PC-9 (cell line): ENCODE data around the gene EIF3K. TPM values are rescaled to one million over a fixed set of nuclear protein-coding genes. Genes with fewer than 3 reads are reported as not detected.

ENCODE experiments used
- BruUV-seq: library from RNA; stranded (reverse); fragments of 400-500 nt; replicated peaks from 2 replicates; lab custom pipeline; 2021; lab: Mats Ljungman, UMichigan
- CTCF ChIA-PET: fragments of 300-600 bp; sonication (Branson Sonifier 250); formaldehyde crosslinking; loops from one replicate; lab custom pipeline; 2022; ENCODE audit warnings: antibody characterized with exemption; lab: Charles Lee
- POLR2A ChIA-PET: fragments of 300-600 bp; sonication (Branson Sonifier 250); formaldehyde crosslinking; loops from one replicate; lab custom pipeline; 2022; ENCODE audit warnings: antibody characterized with exemption; ENCODE audit not compliant: unreplicated experiment; lab: Charles Lee
- DNase-seq, 2 experiments: peaks; one replicate each; pipeline versions ENCODE4 v3.0.0 to v3.0.0-alpha.2; 2015 to 2022; ENCODE audit warnings: mixed read lengths in 1 of 2
- H2AFZ ChIP-seq: fragments of 200-600 bp; sonication (generic); 2 replicates; pipeline ENCODE4 v1.8.1; 2017; ENCODE audit warnings: antibody characterized with exemption
- H3F3A ChIP-seq: fragments of 200-600 bp; sonication (generic); 2 replicates; pipeline ENCODE4 v1.8.1; 2017; ENCODE audit warnings: antibody characterized with exemption, mild to moderate bottlenecking, low read depth; ENCODE audit not compliant: insufficient read depth
- H3K27ac ChIP-seq: fragments of 200-600 bp; sonication (generic); 2 replicates; pipeline ENCODE4 v1.6.1; 2016; ENCODE audit warnings: mixed run types
- H3K27me3 ChIP-seq: fragments of 200-600 bp; sonication (generic); 2 replicates; pipeline ENCODE4 v1.6.1; 2016; ENCODE audit warnings: low read depth, mixed run types; ENCODE audit not compliant: insufficient read depth
- H3K36me3 ChIP-seq: fragments of 200-600 bp; sonication (generic); 2 replicates; pipeline ENCODE4 v1.6.1; 2016; ENCODE audit warnings: low read depth, mixed run types
- H3K4me1 ChIP-seq: fragments of 200-600 bp; sonication (generic); replicated peaks from 2 replicates; pipeline ENCODE4 v1.6.1; 2016; ENCODE audit warnings: mixed run types; ENCODE audit not compliant: insufficient read depth
- H3K4me2 ChIP-seq: fragments of 200-600 bp; sonication (generic); 2 replicates; pipeline ENCODE4 v1.6.1; 2017; ENCODE audit warnings: mixed run types
- H3K4me3 ChIP-seq: fragments of 200-600 bp; sonication (generic); 2 replicates; pipeline ENCODE4 v1.6.1; 2016; ENCODE audit warnings: mixed run types
- H3K79me2 ChIP-seq: fragments of 200-600 bp; sonication (generic); 2 replicates; pipeline ENCODE4 v1.6.1; 2017; ENCODE audit warnings: low read depth, mixed run types
- H3K9me2 ChIP-seq: fragments of 200-600 bp; sonication (generic); 2 replicates; pipeline ENCODE4 v1.8.1; 2017; ENCODE audit warnings: mild to moderate bottlenecking; ENCODE audit not compliant: insufficient read depth
- H3K9me3 ChIP-seq: fragments of 200-600 bp; sonication (generic); 2 replicates; pipeline ENCODE4 v1.8.1; 2016; ENCODE audit warnings: low read depth; ENCODE audit not compliant: insufficient read depth
- H4K20me1 ChIP-seq: fragments of 200-600 bp; sonication (generic); 2 replicates; pipeline ENCODE4 v1.8.1; 2017; ENCODE audit not compliant: insufficient read depth
- CTCF ChIP-seq: fragments of 200-600 bp; sonication (generic); conservative IDR thresholded peaks from 2 replicates; pipeline ENCODE4 v1.6.1; 2017; ENCODE audit warnings: mixed run types, antibody characterized with exemption, mild to moderate bottlenecking, moderate library complexity
- EZH2 ChIP-seq: fragments of 200-600 bp; sonication (generic); IDR thresholded peaks from 2 replicates; pipeline ENCODE4 v1.8.0; 2017; ENCODE audit warnings: antibody characterized with exemption, low read depth
- intact Hi-C: fragments of 100-400 bp; cut with micrococcal nuclease; formaldehyde crosslinking; loops from one replicate; pipeline ENCODE4 v1.10.0; 2022; ENCODE audit not compliant: unreplicated experiment
- total RNA-seq: library from RNA; stranded (reverse); gene quantifications from 2 replicates; pipeline ENCODE4 v1.2.3, GENCODE V29; 2021

The EIF3K gene
- total RNA-seq, 1 experiment from 2014 or later: 230 TPM

- no peaks in the 10 kb centered on the region for H4K20me1 ChIP-seq
- H3K4me2 ChIP-seq: peak overlapping the region; percentile 80
- TF ChIP-seq CTCF: no peak; the same call in none of the 2 replicates
- TF ChIP-seq EZH2: no peak
- H3K27ac ChIP-seq: peak overlapping the region; percentile 100
- peaks cover 96% of the 10 kb centered on the region for H3K4me1 ChIP-seq
- CTCF ChIA-PET: no interaction called here
- H3K79me2 ChIP-seq: peaks cover 84% of the 10 kb centered on the region
- no peaks in the 10 kb centered on the region for H3K9me3 ChIP-seq
- intact Hi-C loops: loop anchor here (1.0 to 5.0 kb wide), 2 partner anchors 26 to 168 kb away; no protein-coding TSS in a partner anchor
- POLR2A ChIA-PET: interaction anchor here (0.6 to 2.2 kb wide), 13 partner anchors 8 to 445 kb away, joined by 3 to 51 read pairs (median 7); partner anchors contain the start of genes ACTN4 and ECH1
- no peaks in the 10 kb centered on the region for H3K9me2 ChIP-seq
- H3K36me3 ChIP-seq: peaks cover 21% of the 10 kb centered on the region
- H3K4me3 ChIP-seq: peak overlapping the region; percentile 44; the same call in 1 of the 2 replicates
- no TSS peak for BruUV-seq
- no peak overlapping the region for H2AFZ ChIP-seq
- peaks cover 88% of the 10 kb centered on the region for H3F3A ChIP-seq
- peak; percentile 93 to 95 for DNase-seq
- no peaks in the 10 kb centered on the region for H3K27me3 ChIP-seq
Measured at GRCh38 chr19:38684078-38684861, 65.3 kb downstream of the EIF3K start.

- Histone ChIP-seq H3K9me2 (no peaks in the 10 kb centered on the region), H3K9me3 (no peaks in the 10 kb centered on the region), H4K20me1 (no peaks in the 10 kb centered on the region), H3K4me3 (peak overlapping the region; percentile 44; the same call in 1 of the 2 replicates), H3K4me2 (peak overlapping the region; percentile 80), H3K4me1 (peaks cover 96% of the 10 kb centered on the region), H2AFZ (no peak overlapping the region), H3K27me3 (no peaks in the 10 kb centered on the region), H3F3A (peaks cover 93% of the 10 kb centered on the region), H3K36me3 (peaks cover 29% of the 10 kb centered on the region), H3K79me2 (peaks cover 84% of the 10 kb centered on the region), H3K27ac (peak overlapping the region; percentile 100)
- DNase-seq: no peak
- TSS peak; percentile 72 for BruUV-seq
- intact Hi-C loops: loop anchor here (1.0 to 5.0 kb wide), 2 partner anchors 27 to 167 kb away; no protein-coding TSS in a partner anchor
- no peak for TF ChIP-seq EZH2
- TF ChIP-seq CTCF: no peak
- ChIA-PET CTCF (no interaction called here), POLR2A (interaction anchor here (0.6 to 2.2 kb wide), 3 partner anchors 38 to 444 kb away, joined by 4 to 32 read pairs (median 4); partner anchors contain the start of gene ACTN4)
Measured at GRCh38 chr19:38684862-38685665, 66.1 kb downstream of the EIF3K start.
